HG03469 (cell line): ENCODE results near the gene KCNQ1.

Experiments used
- ATAC-seq: cut with Tn5 transposase; IDR thresholded peaks from one replicate; pipeline ENCODE4 v1.9.1; 2021; ENCODE audit warnings: mild to moderate bottlenecking, moderate library complexity, moderate number of reproducible peaks; ENCODE audit not compliant: unreplicated experiment

Gene KCNQ1

GRCh38 chr11:2797121-2797711 is 352.4 kb downstream of the KCNQ1 start:
- no peak for ATAC-seq

GRCh38 chr11:2797741-2798361 is 353.0 kb downstream of the KCNQ1 start:
- ATAC-seq, result no peak

- ATAC-seq, result no peak
These were observed 354.3 kb downstream of the KCNQ1 start for GRCh38 chr11:2798951-2799761.

DNA sequence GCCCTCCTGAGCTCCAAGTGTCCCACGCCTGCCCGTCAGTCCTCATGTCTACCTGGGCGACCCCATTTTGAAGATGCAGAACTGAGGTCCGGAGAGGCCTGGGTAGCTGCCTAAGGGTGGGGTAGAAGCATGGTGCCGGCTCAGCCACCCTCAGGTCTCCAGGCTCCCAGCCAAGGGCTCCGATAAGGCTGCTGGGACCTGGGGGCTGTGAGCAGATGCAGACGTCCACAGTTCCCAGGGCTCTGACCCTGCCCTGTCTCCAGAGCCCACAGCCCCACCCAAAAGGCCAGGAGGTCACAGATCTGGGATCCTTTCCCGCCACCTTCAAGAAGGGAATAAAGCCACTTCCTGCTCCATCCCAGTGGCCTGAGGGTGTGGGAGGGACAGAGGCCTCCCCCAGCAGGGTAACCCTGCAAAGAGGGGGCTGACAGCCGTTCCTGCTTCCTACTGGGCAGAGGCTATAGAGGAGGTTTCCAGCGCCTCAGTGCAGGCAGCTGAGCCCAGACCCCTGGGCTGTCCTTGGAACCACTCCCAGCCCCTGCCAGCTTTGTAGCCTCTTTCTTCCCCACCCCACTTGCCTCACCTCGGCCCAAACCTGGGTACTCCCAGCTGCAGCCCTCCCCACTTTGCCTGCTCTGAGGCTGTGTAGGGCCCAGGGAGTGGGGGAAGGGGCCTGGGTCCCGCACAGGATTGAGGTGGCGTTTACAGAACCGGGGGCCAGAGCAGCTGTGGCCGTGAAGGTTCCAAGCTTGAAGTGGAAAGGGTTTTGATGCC is 355.3 kb downstream of the KCNQ1 start:
- ATAC-seq, result no peak

DNA sequence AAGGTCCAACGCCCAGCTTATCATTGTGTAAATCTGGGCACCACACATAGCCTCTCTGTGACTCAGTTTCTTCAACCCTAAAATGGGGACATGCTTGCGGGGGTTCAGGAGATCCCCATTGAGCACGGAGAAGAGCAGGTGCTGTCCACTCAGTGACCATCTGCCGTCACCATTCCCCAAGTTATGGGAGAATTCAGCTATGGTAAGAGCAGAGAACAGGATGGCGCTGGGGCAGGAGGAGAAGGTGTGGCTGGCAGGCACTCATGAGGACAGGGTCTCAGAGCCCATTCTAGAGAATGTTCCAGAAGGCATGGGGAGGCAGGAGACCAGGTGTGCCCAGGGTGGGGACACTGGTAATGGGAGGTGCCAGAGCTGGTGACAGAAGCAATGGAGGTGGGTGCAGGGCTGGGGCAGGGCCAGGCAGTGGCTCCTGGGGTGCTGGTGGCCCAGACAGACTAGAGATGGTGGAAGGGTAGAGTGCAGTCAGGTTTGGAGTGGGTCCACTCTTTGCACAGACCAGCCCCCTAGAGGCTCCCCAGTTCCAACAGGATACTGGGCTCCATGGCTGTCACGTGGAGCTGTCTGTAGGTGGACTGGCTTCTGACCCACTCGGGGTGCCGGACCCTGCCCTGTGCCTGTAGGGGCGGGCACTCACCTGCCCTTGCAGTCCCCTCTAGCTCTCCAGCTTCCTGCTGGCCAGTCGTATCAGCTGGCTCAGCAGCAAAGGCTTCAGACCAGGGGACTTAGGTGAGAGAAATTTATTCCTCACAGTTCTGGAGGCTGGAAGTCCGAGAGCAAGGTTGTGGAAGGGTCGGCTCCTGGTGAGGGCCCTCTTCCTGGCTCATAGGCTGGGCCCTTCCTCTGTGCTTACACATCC is 356.1 kb downstream of the KCNQ1 start:
- ATAC-seq, result no peak

- no peak for ATAC-seq
These were observed 357.0 kb downstream of the KCNQ1 start for GRCh38 chr11:2801711-2802388.

DNA sequence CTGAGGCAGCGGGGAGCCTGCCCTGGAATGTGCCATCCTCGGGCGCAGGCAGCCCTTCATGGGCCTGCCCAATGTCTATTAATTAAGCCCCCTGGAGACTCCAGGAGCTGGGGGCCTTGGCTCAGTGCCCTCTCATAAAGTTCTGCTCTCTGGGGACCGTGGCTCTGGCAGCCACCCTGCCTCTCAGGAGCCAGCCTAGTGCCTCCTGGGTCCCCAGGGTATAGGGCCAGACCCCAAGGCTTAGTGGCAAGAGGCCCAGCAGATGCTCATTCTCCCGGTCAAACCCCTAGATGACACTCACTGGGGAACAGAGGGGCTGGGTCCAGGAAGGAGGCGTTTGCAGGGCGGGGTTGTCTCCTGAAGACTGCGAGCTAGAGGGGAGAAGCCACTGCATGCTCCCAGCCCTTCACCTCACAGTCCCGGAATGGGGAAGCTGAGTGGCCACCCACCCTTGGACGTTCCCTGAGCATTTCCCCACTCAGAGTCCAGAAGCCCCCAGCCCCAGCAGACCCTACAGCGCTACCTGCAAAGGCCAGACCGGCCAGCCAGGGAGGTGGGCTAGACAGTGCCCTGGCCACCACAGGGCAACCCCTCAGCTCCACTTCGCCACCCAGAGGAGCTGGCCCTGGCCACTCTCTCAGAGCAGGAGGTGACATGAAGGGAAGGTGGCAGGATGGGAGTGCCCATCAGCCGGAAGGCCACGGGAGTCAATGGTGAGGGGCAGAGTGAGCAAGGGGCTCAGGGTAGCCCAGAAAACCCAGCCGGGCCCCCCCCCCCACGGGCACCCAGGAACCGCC is 357.8 kb downstream of the KCNQ1 start:
- ATAC-seq, result no peak

- ATAC-seq, result no peak
These were observed 358.6 kb downstream of the KCNQ1 start for GRCh38 chr11:2803186-2804091.

- no peak for ATAC-seq
These were observed 359.4 kb downstream of the KCNQ1 start for GRCh38 chr11:2804189-2804588.

DNA sequence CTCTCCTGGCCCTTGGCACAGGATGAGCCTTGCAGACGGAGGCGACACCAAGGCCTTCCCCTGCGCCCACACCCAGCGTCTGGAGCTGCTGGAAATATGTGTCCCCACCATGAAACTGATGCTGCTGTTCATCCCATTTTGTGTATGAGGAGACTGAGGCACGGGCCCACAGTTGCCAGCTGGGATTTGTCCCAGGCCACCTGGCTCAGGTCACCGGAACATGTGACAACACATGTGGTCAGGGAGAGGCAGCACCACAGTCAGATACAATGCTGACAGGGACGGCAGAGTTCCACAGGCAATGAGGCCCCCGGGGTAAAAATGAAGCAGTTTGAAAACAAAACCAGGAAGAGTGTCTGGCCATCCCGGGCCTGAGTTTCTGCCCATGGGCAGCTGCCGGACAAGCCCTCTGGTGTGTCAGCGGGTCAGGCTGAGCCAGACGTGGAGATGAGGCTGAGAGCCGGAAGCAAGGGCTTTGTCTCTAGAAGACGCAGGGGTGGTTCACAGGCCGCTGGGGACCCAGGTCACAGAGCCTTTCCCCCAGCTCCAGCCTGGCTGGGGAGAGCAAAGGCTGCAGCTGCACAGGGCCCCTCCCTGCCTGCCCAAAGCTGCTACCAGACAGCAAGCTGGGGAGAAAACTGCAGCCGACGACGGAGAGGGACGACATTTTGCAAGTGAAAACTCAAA is 360.0 kb downstream of the KCNQ1 start:
- ATAC-seq, result no peak

DNA sequence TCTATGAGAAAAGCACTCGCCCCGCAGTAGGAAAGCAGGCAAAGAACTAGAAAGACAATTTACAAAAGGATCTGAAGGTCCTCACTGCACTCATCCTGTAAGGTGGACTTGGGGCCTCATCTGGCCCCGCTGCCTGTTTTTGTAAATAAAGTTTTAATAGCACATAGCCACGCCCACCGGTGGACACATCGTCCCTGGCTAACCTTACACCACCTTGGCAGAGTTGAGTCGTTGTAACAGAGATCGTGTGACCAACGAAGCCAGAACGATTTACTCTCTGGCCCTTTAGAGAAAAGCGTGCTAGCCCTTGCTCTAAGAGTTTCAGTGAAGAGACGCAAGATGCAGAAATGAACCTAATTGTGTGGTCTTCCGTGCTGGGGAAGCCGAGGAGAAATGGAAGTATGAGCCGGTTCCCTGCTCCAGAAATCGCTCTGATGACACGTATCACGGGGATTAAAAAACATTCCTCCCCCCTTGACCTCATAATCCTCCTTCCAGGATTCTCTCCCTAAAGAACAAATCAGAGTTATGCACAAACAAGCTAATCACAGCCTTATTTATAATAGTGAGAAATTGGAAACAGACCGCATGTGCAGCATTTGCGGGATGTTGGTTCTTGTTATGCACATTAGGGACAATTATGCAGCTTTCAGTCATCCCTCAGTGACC is 360.7 kb downstream of the KCNQ1 start:
- ATAC-seq, result no peak

- no peak for ATAC-seq
These were observed 361.7 kb downstream of the KCNQ1 start for GRCh38 chr11:2806351-2807024.

- no peak for ATAC-seq
These were observed 362.3 kb downstream of the KCNQ1 start for GRCh38 chr11:2807025-2807681.

DNA sequence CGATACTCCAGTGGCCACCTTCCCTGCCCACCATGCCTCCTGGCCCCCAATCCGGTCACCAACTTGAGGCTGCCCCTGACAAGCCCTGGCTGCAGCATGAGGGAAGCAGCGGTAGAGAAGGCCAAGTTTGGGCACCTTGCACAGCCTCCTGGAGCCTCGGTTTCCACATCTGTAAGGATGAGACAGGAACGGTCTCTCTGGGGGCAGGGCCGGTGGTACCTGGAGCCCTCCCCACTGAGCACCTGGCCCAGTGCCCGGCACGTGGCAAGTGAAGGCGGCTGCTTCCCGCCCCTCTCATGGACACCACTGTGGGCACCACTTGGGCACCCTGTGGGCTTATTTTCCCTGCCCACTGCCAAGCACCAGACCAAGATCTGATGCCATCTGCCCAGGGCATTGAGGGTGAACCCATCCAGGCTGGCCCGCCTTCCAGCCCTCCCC is 363.0 kb downstream of the KCNQ1 start:
- ATAC-seq, result no peak
